ENCODE results near the gene SNN. TPM values are rescaled to one million over a fixed set of nuclear protein-coding genes. Genes with fewer than 3 reads are reported as not detected.

The SNN gene
- polyA plus RNA-seq, 2 of the 4 experiments (the other 2 are of a cell fraction) = 6.3 to 10.7 TPM

DNA sequence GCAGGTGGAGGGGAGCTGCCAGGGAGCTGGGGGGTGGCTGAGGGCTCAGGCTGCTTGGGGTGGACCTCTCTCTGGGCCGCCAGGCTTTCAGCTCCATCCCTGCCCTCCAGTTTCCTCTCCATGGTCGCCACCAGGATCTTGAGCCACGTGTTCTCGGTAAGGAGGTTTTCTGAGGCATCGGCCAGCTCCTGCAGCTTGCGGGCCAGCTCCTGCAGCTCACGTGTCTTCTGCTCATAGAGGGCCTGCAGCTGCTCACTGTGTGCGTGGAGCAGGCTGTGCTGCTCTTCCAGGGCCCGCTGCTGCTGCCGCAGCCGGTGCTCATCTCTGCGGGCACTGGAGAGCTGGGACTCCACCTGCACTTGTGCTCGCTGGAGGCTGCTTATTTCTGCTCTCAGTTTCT is 11.0 kb downstream of the SNN start:
- H3K4me1 ChIP-seq = peaks cover 57% of the 10 kb centered on the region
- no peak overlapping the region for H3K4me3 ChIP-seq
- no peak overlapping the region; a peak in 1 of 6 replicates for H3K27ac ChIP-seq
- no peak overlapping the region for H3K4me2 ChIP-seq
- TF ChIP-seq, protein P1, sequence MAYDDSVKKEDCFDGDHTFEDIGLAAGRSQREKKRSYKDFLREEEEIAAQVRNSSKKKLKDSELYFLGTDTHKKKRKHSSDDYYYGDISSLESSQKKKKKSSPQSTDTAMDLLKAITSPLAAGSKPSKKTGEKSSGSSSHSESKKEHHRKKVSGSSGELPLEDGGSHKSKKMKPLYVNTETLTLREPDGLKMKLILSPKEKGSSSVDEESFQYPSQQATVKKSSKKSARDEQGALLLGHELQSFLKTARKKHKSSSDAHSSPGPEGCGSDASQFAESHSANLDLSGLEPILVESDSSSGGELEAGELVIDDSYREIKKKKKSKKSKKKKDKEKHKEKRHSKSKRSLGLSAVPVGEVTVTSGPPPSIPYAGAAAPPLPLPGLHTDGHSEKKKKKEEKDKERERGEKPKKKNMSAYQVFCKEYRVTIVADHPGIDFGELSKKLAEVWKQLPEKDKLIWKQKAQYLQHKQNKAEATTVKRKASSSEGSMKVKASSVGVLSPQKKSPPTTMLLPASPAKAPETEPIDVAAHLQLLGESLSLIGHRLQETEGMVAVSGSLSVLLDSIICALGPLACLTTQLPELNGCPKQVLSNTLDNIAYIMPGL (CRISPR knock-in tag; IDR thresholded peaks at IDR 0.05; ENCODE audit: borderline replicate concordance) = no peak
- TF ChIP-seq RFX5 (IDR thresholded peaks at IDR 0.05) (no peak), HOXB5 (CRISPR knock-in tag; IDR thresholded peaks at IDR 0.05) (no peak), RARB (CRISPR knock-in tag; IDR thresholded peaks at IDR 0.05) (no peak), ZC3H11A (IDR thresholded peaks at IDR 0.05) (no peak), CHD2 (IDR thresholded peaks at IDR 0.05; ENCODE audit: low read length, partially characterized antibody) (no peak), RAD21 (conservative IDR thresholded peaks at IDR 0.05 in 1 of 2, IDR thresholded peaks at IDR 0.05 in 1 of 2) (no peak), JUNB (IDR thresholded peaks at IDR 0.05) (no peak), RCOR1 (IDR thresholded peaks at IDR 0.05; ENCODE audit: low read depth, low read length) (no peak), SREBF2 (IDR thresholded peaks at IDR 0.05) (no peak), CBX2 (IDR thresholded peaks at IDR 0.05; ENCODE audit: borderline replicate concordance, low read depth) (no peak), POLR2A (IDR thresholded peaks at IDR 0.05; ENCODE audit: low read length) (no peak), HDAC2 (IDR thresholded peaks at IDR 0.05) (no peak), NPAS2 (CRISPR knock-in tag; IDR thresholded peaks at IDR 0.05; ENCODE audit: borderline replicate concordance) (no peak), SMC3 (IDR thresholded peaks at IDR 0.05) (no peak), HOXA7 (CRISPR knock-in tag; IDR thresholded peaks at IDR 0.05) (no peak), MAZ (IDR thresholded peaks at IDR 0.05; ENCODE audit: borderline replicate concordance, low read depth, low read length) (no peak)
- TF ChIP-seq, protein P2, sequence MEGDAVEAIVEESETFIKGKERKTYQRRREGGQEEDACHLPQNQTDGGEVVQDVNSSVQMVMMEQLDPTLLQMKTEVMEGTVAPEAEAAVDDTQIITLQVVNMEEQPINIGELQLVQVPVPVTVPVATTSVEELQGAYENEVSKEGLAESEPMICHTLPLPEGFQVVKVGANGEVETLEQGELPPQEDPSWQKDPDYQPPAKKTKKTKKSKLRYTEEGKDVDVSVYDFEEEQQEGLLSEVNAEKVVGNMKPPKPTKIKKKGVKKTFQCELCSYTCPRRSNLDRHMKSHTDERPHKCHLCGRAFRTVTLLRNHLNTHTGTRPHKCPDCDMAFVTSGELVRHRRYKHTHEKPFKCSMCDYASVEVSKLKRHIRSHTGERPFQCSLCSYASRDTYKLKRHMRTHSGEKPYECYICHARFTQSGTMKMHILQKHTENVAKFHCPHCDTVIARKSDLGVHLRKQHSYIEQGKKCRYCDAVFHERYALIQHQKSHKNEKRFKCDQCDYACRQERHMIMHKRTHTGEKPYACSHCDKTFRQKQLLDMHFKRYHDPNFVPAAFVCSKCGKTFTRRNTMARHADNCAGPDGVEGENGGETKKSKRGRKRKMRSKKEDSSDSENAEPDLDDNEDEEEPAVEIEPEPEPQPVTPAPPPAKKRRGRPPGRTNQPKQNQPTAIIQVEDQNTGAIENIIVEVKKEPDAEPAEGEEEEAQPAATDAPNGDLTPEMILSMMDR (IDR thresholded peaks at IDR 0.05) = no peak
- TF ChIP-seq, protein P3, sequence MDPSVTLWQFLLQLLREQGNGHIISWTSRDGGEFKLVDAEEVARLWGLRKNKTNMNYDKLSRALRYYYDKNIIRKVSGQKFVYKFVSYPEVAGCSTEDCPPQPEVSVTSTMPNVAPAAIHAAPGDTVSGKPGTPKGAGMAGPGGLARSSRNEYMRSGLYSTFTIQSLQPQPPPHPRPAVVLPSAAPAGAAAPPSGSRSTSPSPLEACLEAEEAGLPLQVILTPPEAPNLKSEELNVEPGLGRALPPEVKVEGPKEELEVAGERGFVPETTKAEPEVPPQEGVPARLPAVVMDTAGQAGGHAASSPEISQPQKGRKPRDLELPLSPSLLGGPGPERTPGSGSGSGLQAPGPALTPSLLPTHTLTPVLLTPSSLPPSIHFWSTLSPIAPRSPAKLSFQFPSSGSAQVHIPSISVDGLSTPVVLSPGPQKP (IDR thresholded peaks at IDR 0.05; ENCODE audit: low read depth, low read length) = no peak
- TF ChIP-seq, protein P4, sequence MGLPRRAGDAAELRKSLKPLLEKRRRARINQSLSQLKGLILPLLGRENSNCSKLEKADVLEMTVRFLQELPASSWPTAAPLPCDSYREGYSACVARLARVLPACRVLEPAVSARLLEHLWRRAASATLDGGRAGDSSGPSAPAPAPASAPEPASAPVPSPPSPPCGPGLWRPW (IDR thresholded peaks at IDR 0.05) = no peak
- CTCF ChIA-PET = interaction anchor here (0.6 to 5.2 kb wide), 7 partner anchors 10 to 283 kb away, joined by 3 to 25 read pairs (median 6); no protein-coding TSS in a partner anchor
- FAIRE-seq (no peak), DNase-seq (ENCODE audit: low read depth in 1 of 2, low spot score in 1 of 2) (no peak), ATAC-seq (no peak)
- no peaks in the 10 kb centered on the region for H3K9me3 ChIP-seq
- POLR2A ChIA-PET = interaction anchor here (0.5 kb wide), 1 partner anchor 90 kb away, joined by 4 read pairs; no protein-coding TSS in a partner anchor
- WGBS (ENCODE audit: missing lambda C conversion rate) = 89% methylated on average over 12 of the region's 13 CpGs

DNA sequence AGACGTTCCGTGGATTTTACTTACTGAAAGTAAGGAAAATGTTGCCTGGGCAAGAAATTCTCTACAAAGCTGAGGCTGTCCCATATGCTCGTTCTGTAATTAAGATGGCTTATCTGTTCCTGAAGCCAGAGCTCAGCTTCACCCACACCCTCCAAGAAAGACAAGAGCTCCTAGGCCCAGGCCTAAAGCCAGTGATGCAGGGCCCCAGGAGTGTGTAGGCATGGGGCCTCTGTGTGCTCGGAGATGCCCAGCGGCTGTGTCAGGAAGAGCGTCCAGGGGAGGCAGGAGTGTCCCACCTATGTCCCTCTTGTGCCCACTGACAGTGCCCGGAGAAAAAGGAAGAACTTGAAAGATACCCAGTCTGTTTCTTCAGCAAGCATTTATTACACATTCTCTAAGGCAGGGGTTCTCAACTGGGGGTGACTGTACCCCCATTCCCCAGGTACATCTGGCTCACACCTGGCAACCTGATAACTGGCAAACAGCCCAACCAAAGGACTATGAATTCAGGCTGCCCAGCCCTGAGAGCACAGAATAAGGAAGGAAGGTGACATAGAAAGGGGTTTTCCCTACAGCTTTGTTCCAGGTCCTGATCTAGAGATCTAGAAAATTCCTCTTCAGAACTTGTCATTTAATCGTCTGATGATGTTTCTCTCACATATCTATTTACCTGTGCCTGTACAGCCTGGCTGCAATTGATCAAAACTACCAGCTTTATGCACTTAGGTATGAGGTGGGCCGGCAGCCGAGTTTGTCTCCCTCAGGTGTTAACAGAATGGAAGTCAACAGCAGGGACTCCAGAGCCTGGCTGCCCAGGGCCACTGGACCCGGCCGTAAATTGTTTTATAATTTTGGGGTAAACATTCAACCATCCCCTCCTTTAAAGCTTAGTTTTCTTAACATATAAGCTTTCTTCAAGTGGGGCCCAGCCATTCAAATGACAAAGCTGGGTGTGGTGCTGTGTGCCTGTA is 12.0 kb downstream of the SNN start:
- FAIRE-seq = no peak

More for the DNA sequence above, 12.0 kb downstream of the SNN start:
- Histone ChIP-seq H3K4me1 (peaks cover 47% of the 10 kb centered on the region), H3K9me3 (no peaks in the 10 kb centered on the region), H3K4me2 (no peak overlapping the region), H3K27ac (no peak overlapping the region; a peak in 1 of 6 replicates), H3K4me3 (no peak overlapping the region)
- ChIA-PET CTCF (interaction anchor here (0.6 to 1.8 kb wide), 5 partner anchors 28 to 284 kb away, joined by 3 to 6 read pairs (median 5); no protein-coding TSS in a partner anchor), POLR2A (no interaction called here)
- DNase-seq (ENCODE audit: low read depth in 1 of 2, low spot score in 1 of 2) (no peak), ATAC-seq (no peak)
- no peak for TF ChIP-seq HDAC2 (IDR thresholded peaks at IDR 0.05)
- 95% methylated on average over 12 of the region's 12 CpGs for WGBS (ENCODE audit: missing lambda C conversion rate)

Measured in A549 (cell line).